A549 treated with AZD9567 at 1 μM for 4 hours (cell line): ENCODE data around the gene TSTD2. TPM values are rescaled to one million over a fixed set of nuclear protein-coding genes. Genes with fewer than 3 reads are reported as not detected.

ENCODE experiments used
- total RNA-seq: library from RNA; stranded (reverse); fragments of 200-300 nt; extraction: Qiagen RNA extraction; gene quantifications from 5 replicates; pipeline ENCODE4 v1.2.3, GENCODE V29; 2022; ENCODE audit not compliant: insufficient read depth

The TSTD2 gene
- total RNA-seq: 8.6 to 11.3 TPM (median 10.2 TPM) in 5 replicates

GRCh38 chr9:97632985-97633858 lies at the start of gene TSTD2, which contains the start of gene NCBP1:
Gene TSTD2, minus strand, starts transcription at chr9:97633368. Its CDS starts 5,806 bp downstream, at chr9:97627562.
Gene NCBP1, plus strand, starts transcription at chr9:97633821. Its CDS starts 61 bp downstream, at chr9:97633882.

Other genes with a start within 250 kb of the TSTD2 start
- gene TDRD7, start 221.3 kb downstream of the TSTD2 start, total RNA-seq: 10.4 to 13.6 TPM (median 12.4 TPM) in 5 replicates
- gene TMOD1, start 131.7 kb downstream of the TSTD2 start, total RNA-seq: 1.3 to 2.8 TPM (median 1.7 TPM) in 5 replicates
- gene NCBP1, start 453 bp upstream of the TSTD2 start, total RNA-seq: 25.1 to 26.5 TPM (median 26.2 TPM) in 5 replicates
- gene XPA, start 64.0 kb upstream of the TSTD2 start, total RNA-seq: 13.8 to 16.2 TPM (median 14.4 TPM) in 5 replicates
- 2.4 to 3.7 TPM (median 3.5 TPM) in 5 replicates for gene FOXE1, start 219.9 kb upstream of the TSTD2 start, total RNA-seq